ENCODE results near the gene SMIM24.
"Not testable (repeated sequence)": the region's sequence is repeated elsewhere in the genome, so short reads cannot be mapped to it uniquely, and the experiment has no call there.

Gene SMIM24

GRCh38 chr19:3433805-3434540, 46.4 kb downstream of the SMIM24 start:
- DNase-seq (ENCODE audit: low spot score), result no peak

GRCh38 chr19:3433313-3433712, 47.0 kb downstream of the SMIM24 start:
- DNase-seq (ENCODE audit: low spot score), result no peak

DNA sequence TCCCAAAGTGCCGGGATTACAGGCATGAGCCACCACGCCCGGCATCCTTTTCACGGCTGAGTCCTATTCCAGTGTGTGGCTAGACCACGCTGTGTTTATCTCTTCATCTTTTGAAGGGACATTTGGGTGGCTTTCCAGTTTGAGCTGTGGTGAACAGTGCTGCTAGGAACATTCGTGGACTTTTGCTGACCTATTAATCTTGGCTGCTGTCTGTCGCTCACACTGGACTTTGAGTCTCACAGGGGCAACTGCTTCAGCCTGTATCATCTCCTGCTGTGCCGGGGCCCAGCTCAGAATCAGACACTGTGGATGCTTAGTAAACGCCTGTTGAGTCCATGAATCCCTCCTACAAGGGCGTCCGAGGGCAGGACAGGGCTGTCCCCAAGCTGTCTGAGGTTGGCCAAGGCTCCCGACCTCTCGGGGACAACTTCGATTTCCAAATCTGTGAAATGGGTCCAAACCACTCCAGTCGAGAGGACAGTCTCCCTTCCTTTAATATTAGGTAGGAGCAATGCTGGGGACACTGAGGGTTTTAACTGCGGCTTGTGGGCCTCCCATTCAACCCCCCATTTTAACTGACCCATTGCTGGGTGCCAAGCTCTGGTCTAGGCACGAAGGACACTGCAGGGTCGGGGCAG, 48.4 kb downstream of the SMIM24 start:
- DNase-seq (ENCODE audit: low spot score), result no peak

DNA sequence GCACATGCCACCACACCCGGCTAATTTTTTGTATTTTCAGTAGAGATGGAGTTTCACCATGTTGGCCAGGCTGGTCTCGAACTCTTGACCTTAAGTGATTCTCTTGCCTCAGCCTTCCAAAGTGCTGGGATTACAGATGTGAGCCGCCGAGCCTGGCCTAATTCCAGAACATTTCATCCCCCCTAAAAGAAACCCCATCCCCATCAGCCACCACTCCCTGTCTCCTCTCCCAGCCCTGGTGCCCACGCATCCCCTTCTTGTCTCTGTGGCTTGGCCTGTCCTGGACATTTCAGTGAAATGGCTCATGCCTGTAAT, 50.0 kb downstream of the SMIM24 start:
- not testable (repeated sequence) for DNase-seq (ENCODE audit: low spot score)

- DNase-seq (ENCODE audit: low spot score), result no peak
Measured at GRCh38 chr19:3426433-3426832, 53.9 kb downstream of the SMIM24 start.
